ENCODE results near the gene PIGT. TPM values are rescaled to one million over a fixed set of nuclear protein-coding genes. Genes with fewer than 3 reads are reported as not detected.

The PIGT gene
- total RNA-seq, 1 experiment from 2014 or later, result 73.9 TPM

GRCh38 chr20:45433976-45434375, 18.0 kb downstream of the PIGT start:
- TF ChIP-seq CTCF (conservative IDR thresholded peaks at IDR 0.05), result no peak
- H3K23ac ChIP-seq (ENCODE audit: insufficient read length, low read depth, low read length), result no peak overlapping the region
- H3K23me2 ChIP-seq (ENCODE audit: insufficient read length, low read depth, low read length, poor library complexity, severe bottlenecking), result no peaks in the 10 kb centered on the region
- no peaks in the 10 kb centered on the region for H3K9me3 Mint-ChIP-seq
- H3K4me2 ChIP-seq (ENCODE audit: insufficient read depth, insufficient read length, low read length), result no peak overlapping the region
- no peak overlapping the region for H2BK15ac ChIP-seq (ENCODE audit: low read depth, low read length)
- no peak overlapping the region for H2BK5ac ChIP-seq (ENCODE audit: insufficient read length, low read length)
- no peaks in the 10 kb centered on the region for H3K79me2 ChIP-seq (ENCODE audit: insufficient read depth, low read length)
- no peak overlapping the region for H3K4me3 Mint-ChIP-seq
- H2BK12ac ChIP-seq (ENCODE audit: insufficient read length, low read depth, low read length), result no peak overlapping the region
- DNase-seq, result no peak
- no peak overlapping the region for H3K4ac ChIP-seq (ENCODE audit: low read depth, low read length)
- no peak overlapping the region for H3K56ac ChIP-seq (ENCODE audit: insufficient read length, low read depth, low read length)
- H3K27ac Mint-ChIP-seq, result no peak overlapping the region
- no peak overlapping the region for H4K5ac ChIP-seq (ENCODE audit: insufficient read length, low read depth, low read length)
- peaks cover 2% of the 10 kb centered on the region; the same call in 1 of the 2 replicates for H3K27me3 Mint-ChIP-seq (ENCODE audit: low read depth)
- H3K9ac ChIP-seq (ENCODE audit: extremely low read depth, insufficient read length, low read length), result no peak overlapping the region
- WGBS (ENCODE audit: extremely low coverage, insufficient read length, low lambda C conversion rate), result no CpG with 5 or more reads among the region's 4 CpGs
- no peak overlapping the region for H2BK120ac ChIP-seq (ENCODE audit: low read depth, low read length, poor library complexity, severe bottlenecking)
- no peaks in the 10 kb centered on the region for H3K9me3 ChIP-seq (ENCODE audit: control insufficient read depth, low read depth, low read length)
- no peak overlapping the region for H2AK5ac ChIP-seq (ENCODE audit: insufficient read length, low read length)
- H2BK20ac ChIP-seq (ENCODE audit: low read depth, low read length, poor library complexity, severe bottlenecking), result no peak overlapping the region
- H3K18ac ChIP-seq (ENCODE audit: insufficient read length, low read depth, low read length), result no peak overlapping the region
- H3K14ac ChIP-seq (ENCODE audit: insufficient read depth, low read length), result no peak overlapping the region
- H3K27ac ChIP-seq (ENCODE audit: insufficient read length, low read depth, low read length), result no peak overlapping the region
- no peaks in the 10 kb centered on the region for H3K27me3 ChIP-seq (ENCODE audit: insufficient read depth, low read length)
- no peak overlapping the region for H4K91ac ChIP-seq (ENCODE audit: insufficient read length, low read depth, low read length)
- H3K4me1 Mint-ChIP-seq, result peaks cover 10 to 20% of the 10 kb centered on the region in 2 experiments; a peak in 3 of 4 replicates
- no peak overlapping the region for H3T11ph ChIP-seq (ENCODE audit: low read length)
- no peaks in the 10 kb centered on the region for H3K4me1 ChIP-seq (ENCODE audit: insufficient read depth, low read length)
- no peaks in the 10 kb centered on the region for H3K79me1 ChIP-seq (ENCODE audit: insufficient read depth, low read depth, low read length, poor library complexity, severe bottlenecking)
- no peaks in the 10 kb centered on the region for H4K20me1 ChIP-seq (ENCODE audit: control insufficient read depth, insufficient read depth, insufficient read length)
- peaks cover 0 to 14% (median 0%) of the 10 kb centered on the region in 3 experiments; a peak in 1 of 7 replicates for H3K36me3 Mint-ChIP-seq (ENCODE audit: insufficient read depth in 1 of 3, low read depth in 3 of 3)
- H4K8ac ChIP-seq (replicated peaks; ENCODE audit: insufficient read length, low read depth, low read length), result no peak overlapping the region
- H2AFZ ChIP-seq (ENCODE audit: low read length), result no peak overlapping the region

Measured in H9 (cell line).